ENCODE measurements around the gene CTBS.
"Not testable (repeated sequence)": the region's sequence is repeated elsewhere in the genome, so short reads cannot be mapped to it uniquely, and the experiment has no call there.

Gene CTBS

DNA sequence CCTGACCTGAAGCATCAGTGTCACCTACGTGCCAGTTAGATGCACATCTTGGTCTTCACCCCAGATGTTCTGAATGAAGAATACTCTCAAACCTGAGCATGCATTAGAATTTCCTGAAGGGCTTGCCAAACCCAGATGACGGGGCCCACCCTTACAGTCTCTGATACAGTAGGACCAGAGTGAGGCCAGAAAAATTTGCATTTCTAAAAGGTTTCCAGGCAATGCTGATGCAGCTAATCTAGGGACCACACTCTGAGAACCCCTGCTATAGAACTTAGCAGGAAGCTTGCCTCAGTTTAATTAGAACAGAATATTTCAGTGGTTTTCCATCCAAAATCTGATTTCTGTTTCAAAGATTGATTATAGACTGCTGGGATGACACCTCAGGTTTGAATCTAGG lies 9.9 kb upstream of the CTBS start:
- no peak for DNase-seq (ENCODE audit: low spot score)

DNA sequence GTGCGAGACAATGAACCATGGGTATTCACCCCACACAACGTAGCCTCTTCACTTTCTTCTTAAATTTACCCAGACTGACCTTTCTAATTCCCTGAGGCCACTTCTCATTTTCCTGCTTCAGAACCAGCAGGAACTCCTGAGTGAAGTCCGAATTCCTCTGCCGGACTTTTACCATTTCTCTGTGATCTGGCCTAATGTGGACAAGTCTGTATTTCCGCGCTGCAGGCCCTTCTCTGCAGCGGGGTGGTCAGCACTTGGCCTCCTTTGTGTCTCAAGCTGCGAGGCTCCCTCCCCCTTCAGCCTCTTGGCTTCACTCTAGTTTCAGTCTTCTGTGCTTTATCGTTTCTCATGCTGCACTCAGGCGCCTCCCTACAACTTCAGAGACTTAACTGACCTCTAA lies 9.4 kb upstream of the CTBS start:
- no peak for DNase-seq (ENCODE audit: low spot score)

DNA sequence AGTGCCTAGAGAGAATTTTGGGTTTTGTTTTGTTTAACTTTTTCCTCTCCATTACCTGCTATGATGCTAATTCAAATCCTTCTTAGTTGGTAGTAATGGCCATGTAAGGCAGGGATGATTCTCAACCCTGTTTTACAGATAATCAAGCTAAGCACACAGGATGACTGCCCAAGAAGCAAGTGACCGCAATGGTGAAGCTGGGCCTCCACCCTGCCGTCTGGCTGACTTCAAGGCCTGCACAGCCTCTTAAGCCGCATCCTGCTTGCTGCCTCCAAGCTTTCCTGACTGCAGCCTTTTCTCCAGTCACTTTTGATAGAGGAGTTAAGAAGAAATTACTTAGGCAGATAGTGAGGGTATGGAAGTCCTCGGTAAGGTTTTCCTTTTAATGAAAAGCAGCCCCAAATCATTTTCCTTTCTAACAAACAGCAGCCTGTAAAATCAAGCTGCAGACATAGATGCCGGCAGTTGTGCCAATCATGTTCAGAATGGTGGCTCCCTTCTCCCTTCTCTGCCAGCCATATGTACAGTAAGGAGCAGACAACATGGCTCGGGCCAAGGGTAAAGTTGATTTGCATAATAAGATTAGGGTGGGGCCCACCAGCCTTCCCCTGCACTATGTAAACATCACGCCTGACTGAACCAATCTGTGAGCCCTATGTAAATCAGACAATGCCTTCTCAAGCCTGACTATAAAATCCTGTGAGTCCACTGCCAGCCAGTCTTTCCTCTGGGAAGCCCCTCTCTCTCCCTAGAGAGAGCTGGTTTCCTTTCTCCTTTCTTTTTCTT lies 8.8 kb upstream of the CTBS start:
- no peak for DNase-seq (ENCODE audit: low spot score)

DNA sequence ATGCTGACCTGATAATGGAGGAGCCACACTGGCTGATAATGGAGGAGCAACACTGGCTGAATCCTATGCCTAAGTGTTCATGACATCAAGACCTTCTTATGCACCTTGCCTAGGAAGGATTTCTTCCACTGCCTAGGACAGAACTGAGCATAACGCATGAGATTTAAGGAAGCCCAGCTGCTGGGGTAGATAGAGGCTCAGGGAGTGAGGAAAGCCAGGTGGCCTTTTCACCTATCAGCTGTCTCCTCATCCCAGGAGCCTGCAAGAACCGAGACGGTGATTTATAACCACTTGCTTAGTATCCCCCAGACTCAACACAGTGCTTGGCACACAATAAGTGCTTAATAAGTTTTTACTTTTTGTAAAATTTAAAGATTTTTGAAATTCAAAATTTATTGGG lies 7.4 kb upstream of the CTBS start:
- no peak for DNase-seq (ENCODE audit: low spot score)

DNA sequence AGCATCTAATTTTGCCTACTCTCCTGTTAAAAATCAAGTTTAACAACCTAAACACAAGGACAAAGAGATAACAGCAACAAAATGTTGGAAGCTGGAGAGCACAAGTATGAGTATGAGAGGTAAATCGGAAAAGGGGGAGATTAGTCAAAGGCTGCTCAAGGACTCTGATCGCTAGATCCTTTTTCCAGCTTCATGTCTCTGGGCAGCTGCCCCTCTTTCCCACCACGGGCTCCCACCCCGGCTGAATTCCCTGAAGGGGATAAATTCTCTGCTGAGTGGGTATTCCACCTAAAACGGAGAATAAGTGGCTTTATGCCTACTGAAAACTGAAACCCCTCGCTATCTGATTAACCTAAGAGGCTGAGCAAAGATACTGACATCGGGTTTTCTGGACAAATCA lies 696 bp upstream of the CTBS start:
- no peak for DNase-seq (ENCODE audit: low spot score)

DNA sequence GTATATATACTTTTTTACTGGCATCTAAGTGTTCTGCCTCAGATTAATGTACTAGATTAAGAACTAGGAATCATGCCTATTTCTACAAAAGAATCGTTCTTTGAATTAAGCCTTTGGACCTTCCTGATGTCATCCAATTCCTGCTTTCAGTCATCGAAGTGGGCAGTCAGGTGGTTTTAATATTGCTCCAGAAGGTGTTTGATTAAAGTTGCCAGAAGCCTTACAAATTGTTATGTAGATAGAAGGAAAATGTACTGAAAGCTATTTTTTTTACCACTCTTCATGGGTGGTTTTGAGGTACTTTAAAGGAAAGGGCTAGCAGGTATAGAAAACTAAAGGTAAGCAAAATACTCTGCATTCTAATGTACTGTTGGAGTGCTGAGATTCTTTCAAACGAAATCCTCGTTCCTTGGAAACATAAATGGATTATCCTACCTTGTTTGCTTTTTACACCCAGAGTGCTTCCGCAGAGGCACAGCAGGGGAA lies 716 bp downstream of the CTBS start:
- DNase-seq (ENCODE audit: low spot score), result no peak

DNA sequence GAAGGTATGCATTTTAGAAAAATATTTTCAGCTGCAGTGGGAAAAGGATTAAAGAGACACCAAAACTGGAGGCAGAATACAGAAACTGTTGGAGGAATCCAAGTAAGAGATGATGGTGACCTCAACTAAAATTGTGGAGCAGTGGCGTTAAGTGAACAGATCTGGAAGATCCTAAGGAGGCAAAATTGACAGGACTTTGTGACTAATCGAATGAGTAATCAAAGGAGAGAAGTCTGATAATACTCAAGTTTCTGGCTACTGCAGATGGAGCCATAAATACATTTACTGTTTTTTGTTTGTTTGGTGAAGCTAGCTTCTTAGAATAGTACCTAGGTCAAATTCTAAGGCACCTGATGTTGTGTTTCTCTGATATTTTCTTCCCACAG lies 3.1 kb downstream of the CTBS start:
- DNase-seq (ENCODE audit: low spot score), result no peak

DNA sequence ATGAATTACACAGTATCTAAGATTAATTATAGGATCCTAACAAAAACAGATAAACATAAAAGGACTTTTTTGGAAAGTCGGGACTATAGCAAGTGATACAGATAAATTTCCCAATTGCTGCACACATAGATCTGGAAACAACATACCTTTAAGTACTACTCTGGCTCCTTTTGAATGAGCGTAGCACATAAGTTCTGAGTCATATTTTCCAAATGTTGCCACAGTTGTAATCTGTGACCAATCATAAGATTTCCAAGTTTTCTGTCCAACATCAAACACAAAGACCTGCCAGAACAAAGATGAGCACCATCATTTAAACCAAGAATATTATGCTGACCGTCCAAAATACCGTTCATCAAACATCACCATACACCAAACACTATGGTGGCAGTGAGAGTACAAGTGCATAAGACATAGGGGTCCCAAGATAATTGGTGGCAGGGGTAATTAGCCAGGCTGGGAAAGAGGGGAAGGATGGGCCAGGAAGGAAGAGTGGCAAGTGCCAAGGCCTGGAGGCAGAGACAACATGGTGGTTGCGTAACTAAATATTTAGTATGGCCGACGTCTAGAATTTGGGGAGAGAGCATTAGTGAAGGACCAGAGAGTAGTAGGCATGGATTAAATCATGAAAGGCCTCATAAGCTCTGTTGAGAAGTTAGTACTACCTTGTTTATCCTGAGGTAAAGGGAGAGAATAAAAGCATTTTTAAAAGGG lies 3.6 kb downstream of the CTBS start:
- DNase-seq (ENCODE audit: low spot score), result no peak

DNA sequence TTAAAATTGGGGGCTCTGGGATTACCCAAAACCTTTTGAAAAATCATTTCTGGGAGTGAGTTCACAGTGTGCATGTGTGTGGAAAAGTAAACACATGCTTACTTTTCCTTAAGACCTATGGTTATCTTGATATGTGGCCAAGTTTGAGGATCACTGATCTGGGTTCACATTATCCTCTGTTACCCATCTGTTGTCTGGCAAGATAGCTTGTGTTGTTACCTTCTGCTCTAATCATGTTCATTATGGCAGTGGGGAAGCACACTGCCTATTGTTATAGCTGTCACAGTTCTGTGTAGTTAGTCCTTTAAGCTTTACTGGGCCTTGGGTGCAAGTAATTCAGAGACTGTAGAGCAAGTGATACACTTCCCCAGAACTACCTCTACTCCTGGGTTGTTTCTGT lies 5.0 kb downstream of the CTBS start:
- DNase-seq (ENCODE audit: low spot score), result no peak

DNA sequence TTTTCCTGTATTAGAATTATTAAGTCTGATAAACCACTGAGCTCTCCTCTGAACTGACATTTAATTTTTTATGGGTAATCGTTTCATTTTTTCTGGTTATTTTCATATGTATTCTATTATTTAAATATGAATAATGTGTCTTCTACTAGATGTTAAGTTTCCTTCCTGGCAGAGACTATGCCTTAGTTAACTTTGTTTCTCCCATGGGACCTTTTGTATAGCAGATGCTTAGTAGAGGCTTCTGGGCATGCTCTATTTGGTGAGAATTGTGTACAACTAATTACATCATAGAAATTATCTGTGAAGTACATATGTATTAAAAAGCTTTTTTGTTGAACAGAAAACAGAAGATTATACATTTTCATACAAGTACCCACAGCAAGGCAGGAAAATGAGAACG lies 23.4 kb downstream of the CTBS start:
- no peak for DNase-seq (ENCODE audit: low spot score)

DNA sequence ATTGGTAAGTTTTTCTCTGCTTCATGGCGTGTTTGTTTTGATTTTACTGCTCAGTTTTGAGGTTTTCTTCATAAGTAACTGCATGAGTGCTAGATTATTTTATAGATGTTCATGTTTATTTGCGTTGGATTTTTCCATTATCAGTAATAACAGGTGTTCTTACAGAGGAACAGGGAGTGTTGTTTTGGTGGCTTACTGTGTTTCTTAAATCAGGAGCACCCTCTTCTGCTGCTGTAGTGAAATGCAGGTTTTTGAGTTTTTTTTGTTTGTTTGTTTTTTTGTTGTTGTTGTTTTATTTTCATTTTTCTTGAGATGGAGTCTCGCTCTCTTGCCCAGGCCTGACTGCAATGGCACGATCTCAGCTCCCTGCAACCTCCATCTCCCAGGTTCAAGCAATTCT lies 32.6 kb downstream of the CTBS start:
- no peak for DNase-seq (ENCODE audit: low spot score)

DNA sequence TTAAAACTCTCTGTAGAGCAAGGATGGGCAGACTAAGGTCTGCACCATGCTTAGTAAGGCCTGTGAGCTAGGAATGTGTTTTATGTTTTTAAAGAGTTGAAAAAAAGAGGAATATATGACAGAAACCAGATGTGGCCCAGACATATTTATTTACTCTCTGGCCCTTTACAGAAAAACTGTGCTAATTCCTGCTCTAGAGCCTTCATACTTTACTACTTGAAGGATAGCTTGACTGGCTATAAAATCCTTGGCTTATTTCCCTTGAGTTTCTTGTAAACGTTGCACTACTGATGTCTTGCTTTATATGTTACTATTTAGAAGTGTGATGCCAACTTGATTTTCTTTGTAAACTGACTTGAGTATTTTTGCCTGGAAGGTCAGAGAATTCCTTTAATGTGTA lies 33.5 kb downstream of the CTBS start:
- DNase-seq (ENCODE audit: low spot score), result no peak

DNA sequence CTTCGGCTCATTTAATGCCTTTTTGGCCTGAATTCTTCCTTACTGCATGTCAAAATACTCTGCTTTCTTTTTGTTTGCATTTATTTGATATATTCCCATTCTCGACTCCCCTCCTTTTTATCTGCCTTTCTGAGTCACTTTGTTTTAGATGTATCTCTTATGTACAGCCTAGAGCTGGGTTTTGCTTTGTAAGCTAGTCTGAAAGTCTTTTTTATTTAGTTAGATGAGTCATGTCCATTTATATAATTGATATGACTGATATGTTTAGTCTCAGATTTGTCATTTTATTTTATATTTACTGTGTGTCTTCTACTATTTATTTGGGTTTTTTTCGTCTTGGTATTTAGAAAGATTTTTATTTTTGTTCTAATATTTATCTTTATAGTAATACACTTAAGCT lies 34.3 kb downstream of the CTBS start:
- DNase-seq (ENCODE audit: low spot score), result no peak

DNA sequence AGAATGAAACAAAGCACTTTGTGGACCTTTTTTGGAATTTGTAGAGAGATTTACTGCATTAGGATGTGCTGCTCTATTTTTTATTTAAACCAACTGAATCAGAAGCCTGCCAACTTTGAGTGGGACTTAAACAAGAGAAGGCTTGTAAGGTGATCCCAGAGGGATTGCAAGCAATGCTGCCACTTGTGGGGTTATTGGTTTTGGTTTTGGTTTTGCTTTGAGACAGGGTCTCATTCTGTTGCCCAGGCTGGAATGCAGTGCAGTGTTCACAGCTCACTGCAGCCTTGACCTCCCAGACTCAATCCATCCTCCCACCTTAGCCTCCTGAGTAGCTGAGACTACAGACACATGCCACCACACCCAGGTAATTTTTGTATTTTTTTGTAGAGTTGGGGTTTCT lies 35.6 kb downstream of the CTBS start:
- no peak for DNase-seq (ENCODE audit: low spot score)

DNA sequence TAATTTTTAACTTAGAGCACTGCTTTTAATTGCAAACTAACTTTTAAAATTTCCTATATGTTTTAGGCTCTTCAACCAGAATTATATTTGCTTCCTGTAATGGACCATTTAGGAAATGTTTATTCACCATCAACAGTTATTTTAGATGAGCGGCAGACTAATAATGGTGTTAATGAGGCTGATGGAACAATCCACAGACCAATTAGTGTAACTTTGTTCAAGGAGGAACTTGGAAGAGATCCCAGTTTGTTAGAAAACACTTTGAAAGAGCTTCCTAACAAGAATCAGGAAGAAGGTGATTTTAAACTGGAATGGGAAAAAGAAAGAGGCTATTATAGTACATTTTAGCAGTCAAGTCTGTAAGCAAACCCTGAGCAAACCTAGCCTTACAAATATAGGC lies 48.5 kb downstream of the CTBS start:
- no peak for DNase-seq (ENCODE audit: low spot score)

DNA sequence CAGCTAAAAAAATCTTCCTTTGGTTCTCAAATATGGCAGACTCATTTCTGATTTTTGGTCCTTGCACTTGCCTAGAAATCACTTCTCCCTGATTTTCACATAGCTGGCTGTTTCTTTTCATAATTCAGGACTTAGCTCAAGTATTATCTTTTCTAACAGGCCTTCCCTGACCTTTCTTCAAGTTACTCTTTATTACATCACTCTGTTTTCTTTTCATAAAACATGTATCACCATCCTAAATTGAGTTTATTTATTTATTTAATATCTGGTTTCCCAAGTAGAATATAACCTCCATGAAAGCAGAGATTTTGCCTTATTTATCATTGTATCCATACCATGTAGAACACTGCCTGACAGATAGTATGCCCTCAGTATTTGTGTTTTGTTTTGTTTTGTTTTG lies 49.6 kb downstream of the CTBS start:
- DNase-seq (ENCODE audit: low spot score), result no peak

DNA sequence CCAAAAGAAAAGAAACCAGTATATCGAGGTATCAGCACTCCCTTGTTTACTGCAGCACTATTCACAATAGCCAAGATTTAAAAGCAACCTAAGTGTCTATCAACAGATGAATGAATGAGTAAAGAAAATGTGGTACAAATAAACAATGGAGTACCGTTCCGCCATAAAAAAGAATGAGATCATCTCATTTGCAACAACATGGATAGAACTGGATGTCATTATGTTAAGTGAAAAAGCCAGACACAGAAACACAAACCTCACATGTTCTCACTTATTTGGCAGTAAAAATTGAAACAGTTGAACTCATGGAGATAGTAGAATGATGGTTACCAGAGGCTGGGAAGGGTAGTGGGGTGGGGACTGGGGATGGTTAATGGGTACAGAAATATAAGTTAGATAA lies 63.6 kb downstream of the CTBS start:
- DNase-seq (ENCODE audit: low spot score), result no peak

DNA sequence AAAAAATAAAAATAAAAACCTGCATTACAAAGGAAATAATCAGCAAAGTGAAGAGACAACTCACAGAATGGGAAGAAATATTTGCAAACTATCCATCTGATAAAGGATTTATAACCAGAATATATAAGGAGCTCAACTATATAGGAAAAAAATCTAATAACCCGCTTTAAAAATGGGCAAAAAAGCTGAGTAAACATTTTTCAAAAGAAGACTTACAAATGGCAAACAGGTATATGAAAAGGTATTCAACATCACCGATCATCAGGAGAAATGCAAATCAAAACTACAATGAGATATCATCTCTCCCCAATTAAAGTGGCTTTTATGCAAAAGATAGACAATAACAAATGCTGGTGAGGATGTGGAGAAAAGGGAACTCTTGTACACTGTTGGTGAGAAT lies 64.1 kb downstream of the CTBS start:
- no peak for DNase-seq (ENCODE audit: low spot score)

DNA sequence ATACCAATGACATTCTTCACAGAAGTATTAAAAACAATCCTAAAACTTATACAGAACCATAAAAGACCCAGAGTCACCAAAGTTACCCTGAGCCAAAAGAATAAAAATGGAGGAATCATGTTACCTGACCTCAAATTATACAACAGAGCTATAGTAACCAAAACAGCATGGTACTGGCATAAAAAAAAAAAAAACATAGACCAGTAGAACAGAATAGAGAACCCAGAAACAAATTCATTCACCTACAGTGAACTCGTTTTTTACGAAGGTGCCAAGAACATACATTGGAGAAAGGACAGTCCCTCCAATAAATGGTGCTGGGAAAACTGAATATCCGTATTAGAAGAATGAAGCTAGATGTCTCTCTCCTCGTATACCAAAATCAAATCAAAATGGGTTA lies 65.2 kb downstream of the CTBS start:
- no peak for DNase-seq (ENCODE audit: low spot score)

DNA sequence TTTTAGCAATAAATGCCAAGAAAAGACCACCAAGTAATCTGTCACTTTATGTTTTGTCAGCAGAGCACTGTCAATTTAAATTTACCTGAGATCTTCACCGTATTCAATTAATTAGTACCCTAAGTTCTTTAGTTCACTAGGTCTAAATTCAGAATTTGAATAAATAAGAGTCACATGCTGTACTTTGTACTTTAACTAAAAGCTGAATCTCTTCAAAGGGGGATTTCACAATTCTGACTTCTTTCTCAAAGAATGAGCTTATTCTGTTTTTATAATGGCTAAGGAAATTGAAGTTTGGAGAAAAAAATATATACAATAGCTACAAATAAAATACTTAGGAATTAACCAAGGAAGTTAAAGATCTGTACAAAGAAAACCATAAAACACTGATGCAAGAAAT lies 65.7 kb downstream of the CTBS start:
- no peak for DNase-seq (ENCODE audit: low spot score)

DNA sequence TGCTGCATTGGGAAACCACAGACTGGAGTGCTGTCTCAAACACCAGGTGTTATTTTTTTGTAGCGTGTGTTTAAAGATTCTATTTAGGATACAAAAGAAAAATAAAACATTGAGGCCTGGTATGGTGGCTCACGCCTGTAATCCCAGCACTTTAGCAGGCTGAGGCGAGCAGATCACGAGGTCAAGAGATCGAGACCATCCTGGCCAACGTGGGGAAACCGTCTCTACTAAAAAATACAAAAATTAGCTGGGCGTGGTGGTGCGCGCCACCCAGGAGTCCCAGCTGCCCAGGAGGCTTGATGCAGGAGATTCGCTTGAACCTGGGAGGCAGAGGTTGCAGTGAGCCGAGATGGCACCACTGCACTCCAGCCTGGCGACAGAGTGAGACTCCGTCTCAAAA lies 66.4 kb downstream of the CTBS start:
- DNase-seq (ENCODE audit: low spot score), result not testable (repeated sequence)

DNA sequence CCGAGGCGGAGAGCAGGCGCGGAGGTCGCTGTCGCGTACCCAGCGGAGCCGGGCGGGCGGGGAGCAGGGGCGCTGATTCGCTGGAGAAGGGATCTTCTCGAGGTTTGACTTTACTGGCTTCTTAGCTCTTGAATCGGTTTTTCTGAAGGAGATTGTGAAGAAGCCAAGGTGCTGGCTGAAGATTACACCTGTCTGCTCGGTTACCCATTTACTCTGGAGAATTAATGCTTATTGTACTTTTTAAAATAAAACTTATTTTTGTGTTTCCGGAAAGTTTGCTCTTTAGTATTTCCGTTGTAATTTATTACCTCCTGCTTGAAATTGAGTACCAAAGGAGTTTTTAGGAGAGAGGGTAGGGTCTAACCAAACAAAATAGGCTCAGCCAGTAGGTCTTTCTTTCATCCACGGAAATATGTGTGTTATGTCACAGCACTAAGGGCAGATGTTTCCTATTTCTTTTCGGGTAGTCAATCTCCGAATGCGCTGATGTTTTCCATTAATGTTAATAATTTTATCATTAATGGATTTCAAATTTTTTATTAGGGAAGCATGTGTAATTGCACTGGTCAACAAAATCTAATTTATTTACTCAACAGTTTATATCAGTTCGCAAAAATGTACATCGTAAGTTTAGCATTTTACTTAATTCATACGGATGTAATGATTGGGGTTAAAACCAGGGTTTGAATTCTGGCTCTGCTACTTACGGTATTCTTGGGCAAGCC lies 67.3 kb downstream of the CTBS start:
- peak; percentile 10 for DNase-seq (ENCODE audit: low spot score)
